Measurements from ENCODE around the gene RGL1. TPM values are rescaled to one million over a fixed set of nuclear protein-coding genes. Genes with fewer than 3 reads are reported as not detected.
"Not testable (repeated sequence)": the region's sequence is repeated elsewhere in the genome, so short reads cannot be mapped to it uniquely, and the experiment has no call there.

RGL1 gene
- polyA plus RNA-seq, 6 donors from 2014 or later: 0.09 to 0.29 (median 0.13) TPM; not detected in 3

- H3K9me3 Mint-ChIP-seq: peaks cover 4 to 26% (median 17%) of the 10 kb centered on the region in 7 donors
- ATAC-seq (ENCODE audit: low read depth in 2 of 2): no peak
- H3K4me3 Mint-ChIP-seq: no peak overlapping the region
- H3K27me3 Mint-ChIP-seq: peaks cover 0 to 8% (median 0%) of the 10 kb centered on the region in 3 donors
- no peaks in the 10 kb centered on the region for H3K4me1 Mint-ChIP-seq
- H3K27ac Mint-ChIP-seq: no peak overlapping the region
- peaks cover 0 to 20% of the 10 kb centered on the region in 2 donors for H3K36me3 Mint-ChIP-seq
- DNase-seq: no peak
Measured at GRCh38 chr1:183776731-183777130, 28.2 kb upstream of the RGL1 start.

- Mint-ChIP-seq H3K27me3 (peaks cover 0 to 8% (median 0%) of the 10 kb centered on the region in 3 donors), H3K9me3 (peaks cover 4 to 26% (median 17%) of the 10 kb centered on the region in 7 donors), H3K36me3 (peaks cover 0 to 19% of the 10 kb centered on the region in 2 donors), H3K27ac (no peak overlapping the region), H3K4me3 (no peak overlapping the region), H3K4me1 (no peaks in the 10 kb centered on the region)
- ATAC-seq (ENCODE audit: low read depth in 2 of 2): no peak
- DNase-seq: no peak
Measured at GRCh38 chr1:183777328-183777727, 27.6 kb upstream of the RGL1 start.

DNA sequence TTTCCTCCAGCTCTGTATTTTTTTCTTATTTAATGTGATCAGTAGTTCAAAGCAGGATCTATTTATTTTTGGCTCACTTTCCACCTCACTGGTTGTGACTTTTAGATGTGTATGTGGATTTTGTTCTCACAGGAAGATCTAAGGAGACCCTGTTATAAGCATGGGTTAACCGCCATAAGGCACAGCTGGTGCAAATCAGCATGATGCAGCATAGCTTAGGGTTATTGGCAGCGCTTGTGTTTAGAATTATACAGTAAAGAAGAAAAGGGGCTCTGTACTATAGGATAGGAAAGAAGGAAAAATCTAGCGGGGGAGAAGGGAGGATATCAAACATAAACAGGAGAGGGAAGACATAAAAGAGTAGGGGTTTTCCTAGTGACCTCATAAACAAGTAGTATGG lies 26.9 kb upstream of the RGL1 start:
- Mint-ChIP-seq H3K4me3 (no peak overlapping the region), H3K27ac (no peak overlapping the region), H3K9me3 (peaks cover 2 to 23% (median 14%) of the 10 kb centered on the region in 7 donors), H3K4me1 (no peaks in the 10 kb centered on the region), H3K27me3 (peaks cover 0 to 8% (median 0%) of the 10 kb centered on the region in 3 donors), H3K36me3 (peaks cover 0 to 14% of the 10 kb centered on the region in 2 donors)
- no peak for DNase-seq
- ATAC-seq (ENCODE audit: low read depth in 2 of 2): no peak

GRCh38 chr1:183778568-183779433 lies 26.1 kb upstream of the RGL1 start:
- Mint-ChIP-seq H3K4me1 (no peaks in the 10 kb centered on the region), H3K9me3 (peaks cover 2 to 15% (median 11%) of the 10 kb centered on the region in 7 donors)

GRCh38 chr1:183780159-183780558 lies 24.8 kb upstream of the RGL1 start:
- Mint-ChIP-seq H3K27ac (no peak overlapping the region), H3K36me3 (peaks cover 0 to 2% of the 10 kb centered on the region in 2 donors)
- DNase-seq: no peak

More at GRCh38 chr1:183778568-183779433, 26.1 kb upstream of the RGL1 start:
- no peak for DNase-seq
- ATAC-seq (ENCODE audit: low read depth in 2 of 2): no peak
- H3K36me3 Mint-ChIP-seq: peaks cover 0 to 8% of the 10 kb centered on the region in 2 donors
- peaks cover 0 to 8% (median 0%) of the 10 kb centered on the region in 3 donors for H3K27me3 Mint-ChIP-seq
- no peak overlapping the region for H3K4me3 Mint-ChIP-seq
- no peak overlapping the region for H3K27ac Mint-ChIP-seq

GRCh38 chr1:183780757-183781156 lies 24.2 kb upstream of the RGL1 start:
- no peak for DNase-seq
- H3K36me3 Mint-ChIP-seq: no peaks in the 10 kb centered on the region
- H3K27me3 Mint-ChIP-seq: peaks cover 0 to 9% (median 0%) of the 10 kb centered on the region in 3 donors
- H3K27ac Mint-ChIP-seq: no peak overlapping the region
- H3K4me1 Mint-ChIP-seq: no peaks in the 10 kb centered on the region
- H3K4me3 Mint-ChIP-seq: no peak overlapping the region
- peaks cover 0 to 5% (median 1%) of the 10 kb centered on the region in 7 donors for H3K9me3 Mint-ChIP-seq
- ATAC-seq (ENCODE audit: low read depth in 2 of 2): no peak

More at GRCh38 chr1:183780159-183780558, 24.8 kb upstream of the RGL1 start:
- Mint-ChIP-seq H3K27me3 (peaks cover 0 to 6% (median 0%) of the 10 kb centered on the region in 3 donors), H3K4me3 (no peak overlapping the region), H3K4me1 (no peaks in the 10 kb centered on the region), H3K9me3 (peaks cover under 1 to 7% (median 4%) of the 10 kb centered on the region in 7 donors)
- ATAC-seq (ENCODE audit: low read depth in 2 of 2): no peak

DNA sequence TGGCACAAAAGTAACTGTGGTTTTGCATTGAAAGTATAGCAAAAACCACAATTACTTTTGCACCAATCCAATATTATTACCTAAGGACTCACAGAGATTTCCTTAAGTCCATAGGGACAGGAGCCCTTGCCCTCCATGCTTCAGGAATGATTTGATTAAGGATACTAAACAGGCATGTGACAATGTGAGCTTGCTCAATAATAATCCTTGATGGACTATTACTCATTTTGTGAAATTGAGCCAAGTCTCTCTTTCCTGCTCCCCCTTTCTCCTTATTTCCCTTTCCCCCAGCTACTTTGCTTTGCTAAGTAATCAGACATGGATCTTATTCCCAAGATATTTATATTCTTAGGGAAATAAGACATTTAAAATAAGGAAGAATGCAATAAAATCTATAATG lies 21.6 kb upstream of the RGL1 start:
- DNase-seq (no peak), ATAC-seq (ENCODE audit: low read depth in 2 of 2) (no peak)
- H3K27me3 Mint-ChIP-seq: peaks cover 0 to 9% (median 0%) of the 10 kb centered on the region in 3 donors
- no peaks in the 10 kb centered on the region for H3K36me3 Mint-ChIP-seq
- no peak overlapping the region for H3K4me3 Mint-ChIP-seq
- no peaks in the 10 kb centered on the region for H3K4me1 Mint-ChIP-seq
- H3K9me3 Mint-ChIP-seq: peaks cover 0 to 2% (median 0%) of the 10 kb centered on the region in 7 donors
- H3K27ac Mint-ChIP-seq: no peak overlapping the region

GRCh38 chr1:183783767-183784637 lies 20.9 kb upstream of the RGL1 start:
- Mint-ChIP-seq H3K27me3 (peaks cover 0 to 9% (median 0%) of the 10 kb centered on the region in 3 donors), H3K4me1 (no peaks in the 10 kb centered on the region), H3K9me3 (peaks cover 0 to 2% (median 0%) of the 10 kb centered on the region in 7 donors), H3K27ac (no peak overlapping the region), H3K4me3 (no peak overlapping the region), H3K36me3 (no peaks in the 10 kb centered on the region)
- no peak for DNase-seq
- ATAC-seq (ENCODE audit: low read depth in 2 of 2): no peak

GRCh38 chr1:183785921-183786320 lies 19.0 kb upstream of the RGL1 start:
- not testable (repeated sequence) for DNase-seq; H3K4me3 Mint-ChIP-seq; H3K27ac Mint-ChIP-seq; ATAC-seq (ENCODE audit: low read depth in 2 of 2); H3K4me1 Mint-ChIP-seq; H3K27me3 Mint-ChIP-seq; H3K9me3 Mint-ChIP-seq; H3K36me3 Mint-ChIP-seq

DNA sequence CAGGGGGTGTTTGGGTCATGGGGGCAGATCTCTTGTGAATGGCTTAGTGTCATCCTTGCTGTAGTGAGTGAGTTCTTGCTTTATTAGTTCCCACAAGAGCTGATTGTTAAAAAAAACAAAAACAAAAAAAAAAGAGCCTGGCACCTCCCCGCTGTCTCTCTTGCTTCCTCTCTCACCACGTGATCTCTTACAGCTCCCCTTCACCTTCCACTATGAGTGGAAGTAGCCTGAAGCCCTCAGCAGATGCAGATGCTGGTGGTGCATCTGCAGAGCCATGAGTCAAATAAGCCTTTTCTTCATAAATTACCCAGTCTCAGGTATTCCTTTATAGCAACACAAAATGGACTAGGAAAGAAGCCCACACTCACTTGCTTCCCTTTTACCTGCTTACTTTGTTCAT lies 17.2 kb upstream of the RGL1 start:
- ATAC-seq (ENCODE audit: low read depth in 2 of 2) (no peak), DNase-seq (no peak)
- H3K4me1 Mint-ChIP-seq: no peaks in the 10 kb centered on the region
- peaks cover 0 to 11% (median 0%) of the 10 kb centered on the region in 3 donors for H3K27me3 Mint-ChIP-seq
- no peak overlapping the region for H3K4me3 Mint-ChIP-seq
- peaks cover 0 to 5% (median 0%) of the 10 kb centered on the region in 7 donors for H3K9me3 Mint-ChIP-seq
- H3K27ac Mint-ChIP-seq: no peak overlapping the region
- H3K36me3 Mint-ChIP-seq: no peaks in the 10 kb centered on the region

- no peaks in the 10 kb centered on the region for H3K4me1 Mint-ChIP-seq
- H3K27ac Mint-ChIP-seq: no peak overlapping the region
- DNase-seq (no peak), ATAC-seq (ENCODE audit: low read depth in 2 of 2) (no peak)
- H3K27me3 Mint-ChIP-seq: peaks cover 0 to 7% (median 0%) of the 10 kb centered on the region in 3 donors
- H3K4me3 Mint-ChIP-seq: no peak overlapping the region
- no peaks in the 10 kb centered on the region for H3K36me3 Mint-ChIP-seq
- H3K9me3 Mint-ChIP-seq: peaks cover 0 to 7% (median 0%) of the 10 kb centered on the region in 7 donors
Measured at GRCh38 chr1:183791319-183791718, 13.6 kb upstream of the RGL1 start.

DNA sequence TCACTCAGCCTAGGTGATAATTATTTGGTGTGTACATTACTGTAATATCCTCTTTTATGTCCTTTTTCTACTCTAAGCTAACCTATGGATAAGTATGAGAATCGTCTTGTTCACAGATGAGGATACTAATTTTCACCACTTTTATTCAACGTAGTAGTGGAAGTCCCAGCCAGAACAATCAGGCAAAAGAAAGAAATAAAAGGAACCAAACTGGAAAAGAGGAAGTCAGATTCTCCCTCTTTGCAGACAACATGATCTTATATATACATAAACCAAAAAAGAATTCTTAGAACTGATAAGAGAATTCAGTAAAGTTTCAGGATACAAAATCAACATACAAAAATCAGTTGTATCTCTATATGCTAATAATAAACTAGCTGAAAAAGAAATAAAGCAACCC lies 12.6 kb upstream of the RGL1 start:
- ATAC-seq (ENCODE audit: low read depth in 2 of 2) (no peak), DNase-seq (no peak)
- Mint-ChIP-seq H3K4me1 (no peaks in the 10 kb centered on the region), H3K4me3 (no peak overlapping the region), H3K36me3 (no peaks in the 10 kb centered on the region), H3K27ac (no peak overlapping the region), H3K27me3 (peaks cover 0 to 7% (median 0%) of the 10 kb centered on the region in 3 donors), H3K9me3 (peaks cover 0 to 7% (median 0%) of the 10 kb centered on the region in 7 donors)

GRCh38 chr1:183794088-183794487 lies 10.8 kb upstream of the RGL1 start:
- peaks cover 0 to 7% (median 0%) of the 10 kb centered on the region in 3 donors for H3K27me3 Mint-ChIP-seq
- no peaks in the 10 kb centered on the region for H3K36me3 Mint-ChIP-seq
- no peaks in the 10 kb centered on the region for H3K4me1 Mint-ChIP-seq
- no peak overlapping the region for H3K27ac Mint-ChIP-seq
- DNase-seq (no peak), ATAC-seq (ENCODE audit: low read depth in 2 of 2) (no peak)
- peaks cover 0 to 9% (median 0%) of the 10 kb centered on the region in 7 donors for H3K9me3 Mint-ChIP-seq
- no peak overlapping the region for H3K4me3 Mint-ChIP-seq
